Caco-2 (cell line): ENCODE data around the gene RAB2B. TPM values are rescaled to one million over a fixed set of nuclear protein-coding genes. Genes with fewer than 3 reads are reported as not detected.

Experiments
- BruUV-seq: library from RNA; stranded (reverse); fragments of 400-500 nt; replicated peaks from 2 replicates; lab custom pipeline; 2021; lab: Mats Ljungman, UMichigan
- CTCF ChIA-PET: fragments of 300-600 bp; sonication (Branson Sonifier 250); formaldehyde crosslinking; loops from one replicate; lab custom pipeline; 2022; ENCODE audit warnings: antibody characterized with exemption; lab: Charles Lee
- POLR2A ChIA-PET: fragments of 300-600 bp; sonication (Branson Sonifier 250); formaldehyde crosslinking; loops from one replicate; lab custom pipeline; 2022; ENCODE audit warnings: antibody characterized with exemption; lab: Charles Lee
- DNase-seq, 2 experiments: peaks; one replicate each; pipeline versions ENCODE4 v3.0.0 to v3.0.0-alpha.2; 2020 to 2022
- H3K27me3 ChIP-seq: replicated peaks from 2 replicates; pipeline ENCODE4 v1.6.0; 2011; ENCODE audit warnings: low read length; ENCODE audit not compliant: control insufficient read depth, insufficient read depth
- H3K36me3 ChIP-seq: 2 replicates; pipeline ENCODE4 v1.5.1; 2011; ENCODE audit warnings: low read length; ENCODE audit not compliant: control insufficient read depth, insufficient read depth
- H3K4me1 ChIP-seq: fragments of 250-450 bp; sonication (Bioruptor Pico); 2 replicates; pipeline ENCODE4 v1.5.1; 2020; ENCODE audit warnings: mild to moderate bottlenecking
- H3K4me3 ChIP-seq: 2 replicates; pipeline ENCODE4 v1.5.1; 2011; ENCODE audit warnings: low read depth, mild to moderate bottlenecking, control low read depth, low read length
- H3K9me3 ChIP-seq: fragments of 250-450 bp; sonication (Bioruptor Pico); 2 replicates; pipeline ENCODE4 v1.5.1; 2020; ENCODE audit warnings: mild to moderate bottlenecking, moderate library complexity
- H3K27ac Mint-ChIP-seq: one replicate; pipeline ENCODE4 v1.8.0; 2022; ENCODE audit warnings: mixed read lengths; ENCODE audit not compliant: unreplicated experiment
- H3K27me3 Mint-ChIP-seq: one replicate; pipeline ENCODE4 v1.8.0; 2022; ENCODE audit warnings: mixed read lengths; ENCODE audit not compliant: insufficient read depth, unreplicated experiment
- H3K36me3 Mint-ChIP-seq: one replicate; pipeline ENCODE4 v1.8.0; 2022; ENCODE audit warnings: mild to moderate bottlenecking, mixed read lengths; ENCODE audit not compliant: insufficient read depth, unreplicated experiment
- H3K4me1 Mint-ChIP-seq: one replicate; pipeline ENCODE4 v1.8.0; 2022; ENCODE audit warnings: low read depth, mixed read lengths; ENCODE audit not compliant: unreplicated experiment
- H3K4me3 Mint-ChIP-seq: one replicate; pipeline ENCODE4 v1.8.0; 2022; ENCODE audit warnings: mild to moderate bottlenecking, moderate library complexity, mixed read lengths; ENCODE audit not compliant: unreplicated experiment
- H3K9me3 Mint-ChIP-seq: one replicate; pipeline ENCODE4 v1.8.0; 2022; ENCODE audit warnings: mixed read lengths; ENCODE audit not compliant: unreplicated experiment
- intact Hi-C: fragments of 100-400 bp; cut with micrococcal nuclease; formaldehyde crosslinking; loops from one replicate; pipeline ENCODE4 v1.10.0; 2022; ENCODE audit not compliant: unreplicated experiment
- total RNA-seq: library from RNA; stranded (reverse); gene quantifications from 2 replicates; pipeline ENCODE4 v1.2.3, GENCODE V29; 2022
- TF ChIP-seq, protein P1 (sequence below), 2 experiments: fragments of 200-600 bp in 1 of 2; IDR thresholded peaks; 1 replicate in 1 of 2; 2 replicates in 1 of 2; pipeline versions ENCODE4 v1.5.1 to v1.8.0; 2011 to 2022; ENCODE audit warnings: antibody characterized with exemption in 1 of 2, control low read depth in 1 of 2, inconsistent platforms in 1 of 2, low read depth in 1 of 2, low read length in 1 of 2, mild to moderate bottlenecking in 1 of 2, moderate library complexity in 1 of 2; ENCODE audit not compliant: insufficient read depth in 1 of 2, severe bottlenecking in 1 of 2, unreplicated experiment in 1 of 2

RAB2B gene
- total RNA-seq, 1 experiment from 2014 or later, result 20.9 TPM

DNA sequence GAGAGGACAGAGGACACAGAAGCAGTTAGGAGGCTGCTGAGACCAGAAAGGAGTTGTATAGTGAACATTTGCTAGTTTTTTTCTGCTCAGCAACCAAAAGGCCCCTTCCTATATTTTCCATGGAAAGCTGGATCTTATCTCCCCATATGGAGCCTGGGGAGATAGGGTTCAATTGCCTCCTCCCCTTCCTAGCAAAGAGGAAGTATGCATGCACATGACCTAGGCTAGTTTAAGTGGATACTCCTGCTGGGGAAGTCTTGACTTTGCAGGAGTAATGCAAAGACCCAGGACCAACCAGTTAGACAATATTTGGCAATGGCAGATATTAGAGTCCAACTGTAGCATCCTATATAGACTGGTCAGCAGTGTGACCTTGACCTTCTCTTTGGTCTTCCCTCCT lies 35.9 kb downstream of the RAB2B start:
- no peak overlapping the region for H3K4me3 Mint-ChIP-seq
- ChIA-PET POLR2A (no interaction called here), CTCF (no interaction called here)
- H3K9me3 Mint-ChIP-seq, result no peaks in the 10 kb centered on the region
- no peak overlapping the region for H3K27ac Mint-ChIP-seq
- intact Hi-C loops, result no loop called here
- Histone ChIP-seq H3K36me3 (no peaks in the 10 kb centered on the region; the same call in 1 of the 2 replicates), H3K4me3 (no peak overlapping the region), H3K9me3 (no peaks in the 10 kb centered on the region), H3K4me1 (peaks cover 10% of the 10 kb centered on the region), H3K27me3 (no peaks in the 10 kb centered on the region)
- H3K4me1 Mint-ChIP-seq, result peaks cover 7% of the 10 kb centered on the region
- no TSS peak for BruUV-seq
- no peaks in the 10 kb centered on the region for H3K27me3 Mint-ChIP-seq
- TF ChIP-seq, protein P1, sequence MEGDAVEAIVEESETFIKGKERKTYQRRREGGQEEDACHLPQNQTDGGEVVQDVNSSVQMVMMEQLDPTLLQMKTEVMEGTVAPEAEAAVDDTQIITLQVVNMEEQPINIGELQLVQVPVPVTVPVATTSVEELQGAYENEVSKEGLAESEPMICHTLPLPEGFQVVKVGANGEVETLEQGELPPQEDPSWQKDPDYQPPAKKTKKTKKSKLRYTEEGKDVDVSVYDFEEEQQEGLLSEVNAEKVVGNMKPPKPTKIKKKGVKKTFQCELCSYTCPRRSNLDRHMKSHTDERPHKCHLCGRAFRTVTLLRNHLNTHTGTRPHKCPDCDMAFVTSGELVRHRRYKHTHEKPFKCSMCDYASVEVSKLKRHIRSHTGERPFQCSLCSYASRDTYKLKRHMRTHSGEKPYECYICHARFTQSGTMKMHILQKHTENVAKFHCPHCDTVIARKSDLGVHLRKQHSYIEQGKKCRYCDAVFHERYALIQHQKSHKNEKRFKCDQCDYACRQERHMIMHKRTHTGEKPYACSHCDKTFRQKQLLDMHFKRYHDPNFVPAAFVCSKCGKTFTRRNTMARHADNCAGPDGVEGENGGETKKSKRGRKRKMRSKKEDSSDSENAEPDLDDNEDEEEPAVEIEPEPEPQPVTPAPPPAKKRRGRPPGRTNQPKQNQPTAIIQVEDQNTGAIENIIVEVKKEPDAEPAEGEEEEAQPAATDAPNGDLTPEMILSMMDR (IDR thresholded peaks at IDR 0.05; ENCODE audit: insufficient read depth in 1 of 2, low read depth in 1 of 2, low read length in 1 of 2, severe bottlenecking in 1 of 2, unreplicated experiment in 1 of 2), result no peak
- DNase-seq, result no peak
- H3K36me3 Mint-ChIP-seq, result peaks cover 25% of the 10 kb centered on the region

DNA sequence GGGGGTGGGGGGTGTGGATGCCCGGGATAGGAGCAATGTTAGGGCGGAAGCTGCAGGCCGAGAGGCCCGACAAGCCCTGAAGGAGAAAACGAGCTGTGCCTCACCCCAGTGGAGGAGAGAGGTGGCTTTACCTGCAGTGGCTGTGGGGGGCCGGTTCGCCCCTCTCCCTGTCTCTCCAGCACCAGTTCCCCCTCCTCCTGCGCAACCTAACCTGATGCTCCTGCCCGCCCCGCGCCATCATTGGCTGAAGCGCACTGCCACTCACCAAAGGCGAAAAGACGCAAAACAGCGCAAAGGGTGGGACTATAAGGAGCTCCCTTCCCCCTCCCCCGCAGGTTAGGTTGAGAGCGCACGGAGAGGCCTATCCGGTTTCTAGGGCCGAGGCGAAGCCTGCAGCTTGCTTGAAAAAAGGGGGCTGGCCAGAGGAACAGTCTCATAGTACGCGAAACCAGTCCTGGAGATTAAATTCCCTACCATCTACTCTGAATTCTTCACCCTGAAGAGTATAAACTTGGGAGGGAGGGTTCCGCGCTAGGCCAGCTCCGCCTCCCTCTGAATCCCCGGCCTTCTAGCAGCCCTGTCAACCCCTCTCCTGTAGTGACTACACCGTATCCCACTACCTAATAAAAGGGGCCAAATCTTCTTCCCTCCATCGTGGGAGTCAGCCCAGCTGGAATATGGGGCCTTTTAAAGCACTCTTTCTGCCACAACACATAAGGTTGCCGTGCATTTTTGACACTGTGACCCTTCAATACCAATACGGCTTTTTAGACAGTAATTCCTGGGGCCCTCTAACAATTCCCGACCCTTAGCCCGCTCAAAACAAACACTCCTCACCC lies 39.5 kb downstream of the RAB2B start:
- TF ChIP-seq, protein P1 (IDR thresholded peaks at IDR 0.05; ENCODE audit: insufficient read depth in 1 of 2, low read depth in 1 of 2, low read length in 1 of 2, severe bottlenecking in 1 of 2, unreplicated experiment in 1 of 2), result no peak
- TSS peak; percentile 70 for BruUV-seq
- CTCF ChIA-PET, result interaction anchor here (0.6 to 1.2 kb wide), 7 partner anchors 19 to 1276 kb away, joined by 3 to 17 read pairs (median 3); partner anchors contain the start of gene CHD8

DNA sequence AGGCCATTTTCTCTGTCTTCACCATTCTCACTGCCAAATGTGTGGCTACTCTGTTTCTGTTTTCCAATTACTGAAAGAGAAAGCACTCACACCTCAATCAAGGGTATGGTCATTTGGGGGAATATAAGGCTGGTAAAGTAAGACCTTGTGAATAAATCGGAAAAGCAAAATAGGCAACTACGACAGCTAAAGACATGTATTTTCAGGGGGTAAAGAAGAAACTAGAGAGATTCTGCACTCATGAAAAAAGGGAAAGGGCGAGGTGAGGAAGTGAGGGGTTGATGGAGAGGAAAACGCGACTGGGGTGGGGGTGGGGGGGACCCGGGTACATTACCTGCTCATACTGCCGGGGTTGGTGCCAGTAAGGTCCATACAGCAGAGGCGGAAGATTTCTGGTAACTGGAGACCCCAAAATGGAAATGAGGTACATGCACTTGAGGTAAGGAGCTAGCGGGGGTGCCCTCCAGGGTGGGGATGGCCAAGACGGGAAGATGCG lies 40.1 kb downstream of the RAB2B start:
- DNase-seq, result no peak
- H3K27me3 Mint-ChIP-seq, result no peaks in the 10 kb centered on the region
- peaks cover 13% of the 10 kb centered on the region for H3K4me1 Mint-ChIP-seq
- H3K9me3 ChIP-seq, result no peaks in the 10 kb centered on the region
- TF ChIP-seq, protein P1 (IDR thresholded peaks at IDR 0.05; ENCODE audit: insufficient read depth in 1 of 2, low read depth in 1 of 2, low read length in 1 of 2, severe bottlenecking in 1 of 2, unreplicated experiment in 1 of 2), result no peak
- H3K27me3 ChIP-seq, result no peaks in the 10 kb centered on the region
- intact Hi-C loops, result loop anchor here (1.0 kb wide), 4 partner anchors 20 to 121 kb away; partner anchors contain the start of genes CHD8 and TOX4
- H3K36me3 ChIP-seq, result no peaks in the 10 kb centered on the region; the same call in 1 of the 2 replicates
- no TSS peak for BruUV-seq
- ChIA-PET CTCF (interaction anchor here (0.6 to 1.2 kb wide), 4 partner anchors 19 to 1277 kb away, joined by 3 to 17 read pairs (median 6); partner anchors contain the start of gene CHD8), POLR2A (interaction anchor here (0.6 to 1.2 kb wide), 6 partner anchors 12 to 90 kb away, joined by 3 to 35 read pairs (median 4); partner anchors contain the start of genes CHD8 and SALL2)
- peak overlapping the region; percentile 93 for H3K4me3 ChIP-seq
- no peaks in the 10 kb centered on the region for H3K9me3 Mint-ChIP-seq
- peaks cover 46% of the 10 kb centered on the region for H3K36me3 Mint-ChIP-seq
- peaks cover 10% of the 10 kb centered on the region for H3K4me1 ChIP-seq
- H3K27ac Mint-ChIP-seq, result peak overlapping the region; percentile 94
- peak overlapping the region; percentile 96 for H3K4me3 Mint-ChIP-seq

More for the DNA sequence above, 39.5 kb downstream of the RAB2B start:
- POLR2A ChIA-PET, result interaction anchor here (0.6 to 1.2 kb wide), 7 partner anchors 12 to 219 kb away, joined by 3 to 35 read pairs (median 4); partner anchors contain the start of genes CHD8 and SALL2
- Mint-ChIP-seq H3K36me3 (peaks cover 44% of the 10 kb centered on the region), H3K27ac (peak overlapping the region; percentile 94), H3K4me3 (peak overlapping the region; percentile 96), H3K27me3 (no peaks in the 10 kb centered on the region), H3K9me3 (no peaks in the 10 kb centered on the region), H3K4me1 (peaks cover 13% of the 10 kb centered on the region)
- H3K27me3 ChIP-seq, result no peaks in the 10 kb centered on the region
- peak overlapping the region; percentile 93 for H3K4me3 ChIP-seq
- H3K4me1 ChIP-seq, result peaks cover 10% of the 10 kb centered on the region
- intact Hi-C loops, result loop anchor here (1.0 kb wide), 4 partner anchors 19 to 120 kb away; partner anchors contain the start of genes CHD8 and TOX4
- H3K36me3 ChIP-seq, result no peaks in the 10 kb centered on the region; the same call in 1 of the 2 replicates
- H3K9me3 ChIP-seq, result no peaks in the 10 kb centered on the region
- peak; percentile 99 for DNase-seq
